Endothelial cell of umbilical vein (primary cell): ENCODE data around the gene MCOLN3. TPM values are rescaled to one million over a fixed set of nuclear protein-coding genes. Genes with fewer than 3 reads are reported as not detected.
"Not testable (repeated sequence)": the region's sequence is repeated elsewhere in the genome, so short reads cannot be mapped to it uniquely, and the experiment has no call there.

Source experiments
- BruUV-seq: library from RNA; stranded (reverse); fragments of 400-500 nt; replicated peaks from 2 replicates; lab custom pipeline; 2021; lab: Mats Ljungman, UMichigan
- CTCF ChIA-PET: fragments of 300-600, 350-600 bp; sonication (Branson Sonifier 250); formaldehyde crosslinking; loops from one replicate; lab custom pipeline; 2021; ENCODE audit warnings: antibody characterized with exemption, inconsistent platforms; lab: Charles Lee
- POLR2A ChIA-PET: fragments of 300-600, 350-600 bp; sonication (Branson Sonifier 250); formaldehyde crosslinking; loops from one replicate; lab custom pipeline; 2021; ENCODE audit warnings: antibody characterized with exemption, inconsistent platforms; lab: Charles Lee
- DNase-seq: peaks from one replicate; pipeline ENCODE4 v3.0.0-alpha.2; 2011; ENCODE audit warnings: low read depth, low spot score
- FAIRE-seq: peaks from 2 replicates; lab custom pipeline; 2011; peaks lifted over from hg19 to GRCh38; lab: Jason Lieb, UNC
- H2AFZ ChIP-seq: 2 replicates; pipeline ENCODE4 v1.6.0; 2012; ENCODE audit warnings: low read depth, low read length, control low read depth, inconsistent platforms
- H3K27ac ChIP-seq: 2 replicates; pipeline ENCODE4 v1.5.1; 2011; ENCODE audit warnings: low read depth, mild to moderate bottlenecking, control low read depth, low read length, moderate library complexity; ENCODE audit not compliant: insufficient read depth
- H3K27me3 ChIP-seq, 2 experiments: 2 replicates each; pipeline versions ENCODE4 v1.6.0 to v1.6.1; 2011; ENCODE audit warnings: low read length in 2 of 2, mixed read lengths in 1 of 2; ENCODE audit not compliant: control insufficient read depth in 2 of 2, insufficient read depth in 2 of 2
- H3K36me3 ChIP-seq, 2 experiments: 2 replicates in 1 of 2; 3 replicates in 1 of 2; pipeline ENCODE4 v1.5.1; 2011; ENCODE audit warnings: low read length in 2 of 2, mild to moderate bottlenecking in 1 of 2, moderate library complexity in 1 of 2; ENCODE audit not compliant: control insufficient read depth in 2 of 2, insufficient read depth in 2 of 2; ENCODE audit errors: extremely low read depth in 1 of 2
- H3K4me1 ChIP-seq: 3 replicates; pipeline ENCODE4 v1.5.1; 2011; ENCODE audit warnings: mild to moderate bottlenecking, low read length; ENCODE audit not compliant: control insufficient read depth, insufficient read depth; ENCODE audit errors: extremely low read depth
- H3K4me2 ChIP-seq: 2 replicates; pipeline ENCODE4 v1.6.1; 2011; ENCODE audit warnings: low read length, control low read depth, mixed read lengths; ENCODE audit not compliant: insufficient read depth
- H3K4me3 ChIP-seq, 3 experiments: fragments of 200-600 bp in 1 of 3; sonication (generic), shearing (Covaris generic) in 1 of 3; replicated peaks in 1 of 3; 2 replicates each; pipeline ENCODE4 v1.5.1; 2011 to 2016; ENCODE audit warnings: control low read depth in 3 of 3, low read length in 3 of 3, mild to moderate bottlenecking in 2 of 3, inconsistent platforms in 1 of 3, low read depth in 1 of 3, moderate library complexity in 1 of 3; ENCODE audit not compliant: insufficient read depth in 1 of 3
- H3K79me2 ChIP-seq: 2 replicates; pipeline ENCODE4 v1.6.0; 2012; ENCODE audit warnings: low read length, inconsistent platforms; ENCODE audit not compliant: control insufficient read depth, insufficient read depth
- H3K9ac ChIP-seq: replicated peaks from 2 replicates; pipeline ENCODE3; 2011; ENCODE audit warnings: low read length, control low read depth; ENCODE audit not compliant: insufficient read depth; ENCODE audit errors: extremely low read depth
- H3K9me1 ChIP-seq: replicated peaks from 3 replicates; pipeline ENCODE4 v1.6.0; 2011; ENCODE audit warnings: mild to moderate bottlenecking, low read length; ENCODE audit not compliant: control insufficient read depth, insufficient read depth; ENCODE audit errors: extremely low read depth
- H3K9me3 ChIP-seq: replicated peaks from 2 replicates; pipeline ENCODE4 v1.5.1; 2012; ENCODE audit warnings: low read length, inconsistent platforms; ENCODE audit not compliant: control insufficient read depth, insufficient read depth
- H4K20me1 ChIP-seq: replicated peaks from 2 replicates; pipeline ENCODE3; 2011; ENCODE audit warnings: mild to moderate bottlenecking, low read length; ENCODE audit not compliant: control insufficient read depth, insufficient read depth; ENCODE audit errors: extremely low read depth
- EZH2 ChIP-seq: IDR thresholded peaks from 2 replicates; pipeline ENCODE4 v1.6.1; 2012; ENCODE audit warnings: borderline replicate concordance, low read depth, mild to moderate bottlenecking, moderate library complexity, low read length, inconsistent platforms; ENCODE audit not compliant: severe bottlenecking
- FOS ChIP-seq: IDR thresholded peaks from 2 replicates; pipeline ENCODE4 v1.6.1; 2011; ENCODE audit warnings: mild to moderate bottlenecking, low read length, moderate library complexity, borderline replicate concordance; ENCODE audit not compliant: insufficient read depth
- GATA2 ChIP-seq: IDR thresholded peaks from 2 replicates; pipeline ENCODE4 v1.7.0; 2011; ENCODE audit warnings: low read depth, mild to moderate bottlenecking, moderate library complexity, mixed read lengths, low read length; ENCODE audit not compliant: insufficient read length, insufficient read depth
- JUN ChIP-seq: IDR thresholded peaks from 2 replicates; pipeline ENCODE4 v1.6.1; 2011; ENCODE audit warnings: borderline replicate concordance, low read depth; ENCODE audit not compliant: insufficient read length, insufficient read depth
- MYC ChIP-seq: IDR thresholded peaks from one replicate; pipeline ENCODE4 v1.6.1; 2011; ENCODE audit warnings: mild to moderate bottlenecking, low read depth, low read length
- POLR2A ChIP-seq: IDR thresholded peaks from 2 replicates; pipeline ENCODE4 v1.6.1; 2012; ENCODE audit warnings: low read depth, mild to moderate bottlenecking, control low read depth, low read length
- POLR2AphosphoS5 ChIP-seq: IDR thresholded peaks from 2 replicates; pipeline ENCODE4 v1.6.1; 2012; ENCODE audit warnings: low read depth, mild to moderate bottlenecking, control low read depth, low read length, moderate library complexity; ENCODE audit not compliant: insufficient read depth
- dilution Hi-C: fragments of 300-500 bp; cut with MboI; formaldehyde crosslinking; loops from one replicate; pipeline ENCODE4 v1.15.0; 2019; ENCODE audit warnings: low sequenced_read_pairs; ENCODE audit not compliant: extremely low pct_ligation_motif_present
- intact Hi-C: fragments of 100-400 bp; cut with micrococcal nuclease; formaldehyde crosslinking; loops from one replicate; pipeline ENCODE4 v1.10.0; 2022
- polyA plus RNA-seq, 4 experiments: library from polyadenylated mRNA; depleted of rRNA in 3 of 4; stranded (reverse) in 3 of 4; unstranded in 1 of 4; fragments of >200 nt; gene quantifications; 2 replicates each; pipeline versions ENCODE4 v1.2.1 to v1.2.3, GENCODE V29; 2011 to 2012; ENCODE audit warnings: missing spikeins in 1 of 4
- total RNA-seq: library from RNA; stranded (reverse); gene quantifications from 2 replicates; pipeline ENCODE4 v1.2.3, GENCODE V29; 2021
- TF ChIP-seq, protein P1 (sequence below): IDR thresholded peaks from 2 replicates; pipeline ENCODE4 v1.6.1; 2011; ENCODE audit not compliant: insufficient read depth, insufficient read length
- TF ChIP-seq, protein P2 (sequence below), 2 donors: IDR thresholded peaks; 1 replicate in 1 of 2; 2 replicates in 1 of 2; pipeline ENCODE4 v1.5.1; 2011; ENCODE audit warnings: low read length in 2 of 2, mild to moderate bottlenecking in 2 of 2, moderate library complexity in 2 of 2, control low read depth in 1 of 2, inconsistent platforms in 1 of 2, low read depth in 1 of 2; ENCODE audit not compliant: insufficient read depth in 1 of 2; ENCODE audit errors: extremely low read depth in 1 of 2

The MCOLN3 gene
- total and polyA plus RNA-seq, 2 donors (not counting 3 experiments of a cell fraction or from before 2014, with no cell fraction given): 0.06 TPM; not detected in 1

GRCh38 chr1:84986561-84986960 lies 61.7 kb downstream of the MCOLN3 start:
- peaks cover 7 to 19% of the 10 kb centered on the region in 2 experiments for H3K27me3 ChIP-seq
- BruUV-seq, H3K79me2 ChIP-seq, H4K20me1 ChIP-seq, POLR2A ChIA-PET, FAIRE-seq, dilution Hi-C loops, H3K9me1 ChIP-seq, H3K27ac ChIP-seq, DNase-seq, H3K4me2 ChIP-seq, intact Hi-C loops, CTCF ChIA-PET, H2AFZ ChIP-seq, H3K9ac ChIP-seq, H3K4me1 ChIP-seq, H3K9me3 ChIP-seq, H3K4me3 ChIP-seq, H3K36me3 ChIP-seq: not testable (repeated sequence)

DNA sequence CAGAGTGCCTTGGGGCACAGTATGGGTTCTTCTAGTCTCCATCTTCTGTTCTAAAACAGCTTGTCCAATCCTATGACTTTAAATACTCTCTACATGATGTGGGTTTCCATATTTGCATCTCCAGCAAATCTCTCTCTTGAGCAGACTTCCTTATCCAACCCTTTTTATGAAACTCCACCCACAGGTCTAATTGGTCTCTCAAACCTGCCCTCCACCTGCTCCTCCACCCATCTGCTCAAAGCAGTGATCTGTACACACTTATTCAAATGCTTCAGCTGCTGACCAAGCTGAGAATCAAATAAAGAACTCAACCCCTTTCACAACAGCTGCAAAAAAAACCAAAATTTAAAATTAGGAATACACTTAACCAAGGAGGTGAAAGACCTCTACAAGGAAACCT lies 62.9 kb downstream of the MCOLN3 start:
- no peak for FAIRE-seq
- H4K20me1 ChIP-seq: no peaks in the 10 kb centered on the region
- no peaks in the 10 kb centered on the region for H3K36me3 ChIP-seq
- H3K27me3 ChIP-seq: peaks cover 3 to 13% of the 10 kb centered on the region in 2 experiments
- ChIA-PET CTCF (interaction anchor here (1.2 kb wide), 1 partner anchor 32 kb away, joined by 3 read pairs; no protein-coding TSS in a partner anchor), POLR2A (no interaction called here)
- no TSS peak for BruUV-seq
- no peak overlapping the region for H3K4me2 ChIP-seq
- no peak for TF ChIP-seq EZH2
- TF ChIP-seq, protein P1, sequence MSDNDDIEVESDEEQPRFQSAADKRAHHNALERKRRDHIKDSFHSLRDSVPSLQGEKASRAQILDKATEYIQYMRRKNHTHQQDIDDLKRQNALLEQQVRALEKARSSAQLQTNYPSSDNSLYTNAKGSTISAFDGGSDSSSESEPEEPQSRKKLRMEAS: no peak
- TF ChIP-seq FOS: no peak
- no peak for TF ChIP-seq GATA2
- TF ChIP-seq MYC: no peak
- TF ChIP-seq POLR2A: no peak
- TF ChIP-seq JUN: no peak
- TF ChIP-seq, protein P2, sequence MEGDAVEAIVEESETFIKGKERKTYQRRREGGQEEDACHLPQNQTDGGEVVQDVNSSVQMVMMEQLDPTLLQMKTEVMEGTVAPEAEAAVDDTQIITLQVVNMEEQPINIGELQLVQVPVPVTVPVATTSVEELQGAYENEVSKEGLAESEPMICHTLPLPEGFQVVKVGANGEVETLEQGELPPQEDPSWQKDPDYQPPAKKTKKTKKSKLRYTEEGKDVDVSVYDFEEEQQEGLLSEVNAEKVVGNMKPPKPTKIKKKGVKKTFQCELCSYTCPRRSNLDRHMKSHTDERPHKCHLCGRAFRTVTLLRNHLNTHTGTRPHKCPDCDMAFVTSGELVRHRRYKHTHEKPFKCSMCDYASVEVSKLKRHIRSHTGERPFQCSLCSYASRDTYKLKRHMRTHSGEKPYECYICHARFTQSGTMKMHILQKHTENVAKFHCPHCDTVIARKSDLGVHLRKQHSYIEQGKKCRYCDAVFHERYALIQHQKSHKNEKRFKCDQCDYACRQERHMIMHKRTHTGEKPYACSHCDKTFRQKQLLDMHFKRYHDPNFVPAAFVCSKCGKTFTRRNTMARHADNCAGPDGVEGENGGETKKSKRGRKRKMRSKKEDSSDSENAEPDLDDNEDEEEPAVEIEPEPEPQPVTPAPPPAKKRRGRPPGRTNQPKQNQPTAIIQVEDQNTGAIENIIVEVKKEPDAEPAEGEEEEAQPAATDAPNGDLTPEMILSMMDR (IDR thresholded peaks at IDR 0.05; ENCODE audit: extremely low read depth in 1 of 2, insufficient read depth in 1 of 2, low read depth in 1 of 2, low read length in 2 of 2): no peak
- no peak for TF ChIP-seq POLR2AphosphoS5
- no peak overlapping the region for H2AFZ ChIP-seq
- H3K9me3 ChIP-seq: no peaks in the 10 kb centered on the region
- H3K4me1 ChIP-seq: no peaks in the 10 kb centered on the region
- no peak overlapping the region for H3K27ac ChIP-seq
- no peaks in the 10 kb centered on the region for H3K9me1 ChIP-seq
- H3K9ac ChIP-seq: no peak overlapping the region
- intact Hi-C loops (no loop called here), dilution Hi-C loops (no loop called here)
- no peak for DNase-seq
- H3K4me3 ChIP-seq: no peak overlapping the region
- H3K79me2 ChIP-seq: no peaks in the 10 kb centered on the region
